ENCODE results near the gene NEIL3.

Gene NEIL3

GRCh38 chr4:177348348-177348747, 38.7 kb downstream of the NEIL3 start:
- H3F3A ChIP-seq (ENCODE audit: insufficient read depth, low read length), result no peaks in the 10 kb centered on the region
- H3K9me2 ChIP-seq (ENCODE audit: low read depth, low read length), result no peaks in the 10 kb centered on the region
- H3K27ac ChIP-seq (ENCODE audit: low read depth, low read length, poor library complexity, severe bottlenecking), result no peak overlapping the region
- H3K9ac ChIP-seq (ENCODE audit: low read length), result no peak overlapping the region
- no peaks in the 10 kb centered on the region for H3K9me3 ChIP-seq (ENCODE audit: low read length)
- H3K36me3 ChIP-seq (ENCODE audit: insufficient read depth, low read length), result peaks cover 83% of the 10 kb centered on the region
- TF ChIP-seq EZH2 (IDR thresholded peaks at IDR 0.05; ENCODE audit: borderline replicate concordance, low read length) (no peak), CTCF (IDR thresholded peaks at IDR 0.05; ENCODE audit: low read length) (no peak)
- H3K4me2 ChIP-seq (ENCODE audit: low read length), result no peak overlapping the region
- H4K20me1 ChIP-seq (ENCODE audit: insufficient read depth, low read length), result no peaks in the 10 kb centered on the region
- H2AFZ ChIP-seq (ENCODE audit: low read length), result no peak overlapping the region
- H3K4me3 ChIP-seq (ENCODE audit: low read depth, low read length, poor library complexity, severe bottlenecking), result no peak overlapping the region
- no peaks in the 10 kb centered on the region for H3K79me2 ChIP-seq (ENCODE audit: insufficient read depth, low read length)
- H3K4me1 ChIP-seq (ENCODE audit: insufficient read depth, low read length, severe bottlenecking), result no peaks in the 10 kb centered on the region
- no peaks in the 10 kb centered on the region for H3K27me3 ChIP-seq (ENCODE audit: insufficient read depth, low read length)

GRCh38 chr4:177349191-177349590, 39.5 kb downstream of the NEIL3 start:
- H2AFZ ChIP-seq (ENCODE audit: low read length), result no peak overlapping the region
- no peaks in the 10 kb centered on the region for H3K4me1 ChIP-seq (ENCODE audit: insufficient read depth, low read length, severe bottlenecking)
- TF ChIP-seq CTCF (IDR thresholded peaks at IDR 0.05; ENCODE audit: low read length) (no peak), EZH2 (IDR thresholded peaks at IDR 0.05; ENCODE audit: borderline replicate concordance, low read length) (no peak)
- no peaks in the 10 kb centered on the region for H3K9me3 ChIP-seq (ENCODE audit: low read length)
- no peak overlapping the region for H3K4me3 ChIP-seq (ENCODE audit: low read depth, low read length, poor library complexity, severe bottlenecking)
- H3K36me3 ChIP-seq (ENCODE audit: insufficient read depth, low read length), result peaks cover 87% of the 10 kb centered on the region
- no peak overlapping the region for H3K9ac ChIP-seq (ENCODE audit: low read length)
- H3K79me2 ChIP-seq (ENCODE audit: insufficient read depth, low read length), result no peaks in the 10 kb centered on the region
- H3F3A ChIP-seq (ENCODE audit: insufficient read depth, low read length), result no peaks in the 10 kb centered on the region
- H3K4me2 ChIP-seq (ENCODE audit: low read length), result no peak overlapping the region
- no peaks in the 10 kb centered on the region for H3K27me3 ChIP-seq (ENCODE audit: insufficient read depth, low read length)
- no peak overlapping the region for H3K27ac ChIP-seq (ENCODE audit: low read depth, low read length, poor library complexity, severe bottlenecking)
- no peaks in the 10 kb centered on the region for H3K9me2 ChIP-seq (ENCODE audit: low read depth, low read length)
- H4K20me1 ChIP-seq (ENCODE audit: insufficient read depth, low read length), result no peaks in the 10 kb centered on the region

GRCh38 chr4:177351622-177352244, 42.1 kb downstream of the NEIL3 start:
- Histone ChIP-seq H3K9me2 (ENCODE audit: low read depth, low read length) (no peaks in the 10 kb centered on the region), H3K36me3 (ENCODE audit: insufficient read depth, low read length) (peaks cover 94% of the 10 kb centered on the region), H3K79me2 (ENCODE audit: insufficient read depth, low read length) (no peaks in the 10 kb centered on the region), H3K4me1 (ENCODE audit: insufficient read depth, low read length, severe bottlenecking) (no peaks in the 10 kb centered on the region), H3K9ac (ENCODE audit: low read length) (no peak overlapping the region), H3K27ac (ENCODE audit: low read depth, low read length, poor library complexity, severe bottlenecking) (no peak overlapping the region), H3K4me2 (ENCODE audit: low read length) (no peak overlapping the region), H3K9me3 (ENCODE audit: low read length) (no peaks in the 10 kb centered on the region), H4K20me1 (ENCODE audit: insufficient read depth, low read length) (no peaks in the 10 kb centered on the region), H3K4me3 (ENCODE audit: low read depth, low read length, poor library complexity, severe bottlenecking) (no peak overlapping the region), H3K27me3 (ENCODE audit: insufficient read depth, low read length) (no peaks in the 10 kb centered on the region), H3F3A (ENCODE audit: insufficient read depth, low read length) (no peaks in the 10 kb centered on the region), H2AFZ (ENCODE audit: low read length) (no peak overlapping the region)
- TF ChIP-seq CTCF (IDR thresholded peaks at IDR 0.05; ENCODE audit: low read length) (no peak), EZH2 (IDR thresholded peaks at IDR 0.05; ENCODE audit: borderline replicate concordance, low read length) (no peak)
